ENCODE measurements around the gene PFAS.

PFAS gene

GRCh38 chr17:8294814-8295316, 45.8 kb downstream of the PFAS start:
- DNase-seq (ENCODE audit: low read depth in 2 of 2) = no peak

- no peak for DNase-seq (ENCODE audit: low read depth in 2 of 2)
These were observed 51.1 kb downstream of the PFAS start for GRCh38 chr17:8300226-8300625.

- DNase-seq (ENCODE audit: low read depth in 2 of 2) = peak; percentile 20 to 32
These were observed 51.6 kb downstream of the PFAS start for GRCh38 chr17:8300627-8301242.

GRCh38 chr17:8310601-8311123, 61.6 kb downstream of the PFAS start:
- no peak for DNase-seq (ENCODE audit: low read depth in 2 of 2)

- DNase-seq (ENCODE audit: low read depth in 2 of 2) = no peak
These were observed 62.2 kb downstream of the PFAS start for GRCh38 chr17:8311131-8311790.

GRCh38 chr17:8312251-8312650, 63.2 kb downstream of the PFAS start:
- no peak for DNase-seq (ENCODE audit: low read depth in 2 of 2)

- no peak for DNase-seq (ENCODE audit: low read depth in 2 of 2)
These were observed 63.9 kb downstream of the PFAS start for GRCh38 chr17:8312726-8313600.

GRCh38 chr17:8314797-8315763, 66.0 kb downstream of the PFAS start:
- no peak for DNase-seq (ENCODE audit: low read depth in 2 of 2)

- no peak for DNase-seq (ENCODE audit: low read depth in 2 of 2)
These were observed 66.7 kb downstream of the PFAS start for GRCh38 chr17:8315764-8316217.

- DNase-seq (ENCODE audit: low read depth in 2 of 2) = no peak
These were observed 69.2 kb downstream of the PFAS start for GRCh38 chr17:8318010-8318935.

Data from stimulated activated CD4-positive, alpha-beta T cell treated with anti-CD3 and anti-CD28 coated beads, Interleukin-15, amount 100 ng/mL, for 48 hours (primary cell).